HL-60 (cell line): Measurements from ENCODE around the gene PIK3IP1.
"Not testable (repeated sequence)": the region's sequence is repeated elsewhere in the genome, so short reads cannot be mapped to it uniquely, and the experiment has no call there.

Source experiments
- DNase-seq, 2 experiments: peaks; one replicate each; pipeline ENCODE4 v3.0.0-alpha.2; 2010 to 2020; ENCODE audit warnings: low read depth in 1 of 2, low spot score in 1 of 2
- H3K27ac ChIP-seq: fragments of 250-450 bp; sonication (Bioruptor Pico); replicated peaks from 2 replicates; pipeline ENCODE4 v1.5.1; 2020; ENCODE audit warnings: mild to moderate bottlenecking, moderate library complexity
- H3K27me3 ChIP-seq: fragments of 250-450 bp; sonication (Bioruptor Pico); 2 replicates; pipeline ENCODE4 v1.5.1; 2021; ENCODE audit warnings: mild to moderate bottlenecking, moderate library complexity; ENCODE audit not compliant: insufficient read depth, poor library complexity, severe bottlenecking
- H3K4me3 ChIP-seq: replicated peaks from 2 replicates; pipeline ENCODE4 v1.5.1; 2011; ENCODE audit warnings: mild to moderate bottlenecking, control low read depth, low read length; ENCODE audit not compliant: insufficient read depth
- GABPA ChIP-seq: IDR thresholded peaks from 2 replicates; pipeline ENCODE4 v1.6.1; 2012; ENCODE audit warnings: low read depth
- POLR2AphosphoS5 ChIP-seq: IDR thresholded peaks from 2 replicates; pipeline ENCODE4 v1.6.1; 2012; ENCODE audit warnings: low read depth
- REST ChIP-seq: IDR thresholded peaks from 2 replicates; pipeline ENCODE4 v1.6.1; 2012; ENCODE audit warnings: low read depth; ENCODE audit not compliant: insufficient replicate concordance
- SPI1 ChIP-seq: IDR thresholded peaks from 2 replicates; pipeline ENCODE4 v1.6.1; 2012; ENCODE audit warnings: low read depth, mild to moderate bottlenecking, borderline replicate concordance
- TF ChIP-seq, protein P1 (sequence below): IDR thresholded peaks from one replicate; pipeline ENCODE4 v1.5.1; 2011; ENCODE audit warnings: low read length, control low read depth, inconsistent platforms; ENCODE audit not compliant: insufficient read depth

Gene PIK3IP1

DNA sequence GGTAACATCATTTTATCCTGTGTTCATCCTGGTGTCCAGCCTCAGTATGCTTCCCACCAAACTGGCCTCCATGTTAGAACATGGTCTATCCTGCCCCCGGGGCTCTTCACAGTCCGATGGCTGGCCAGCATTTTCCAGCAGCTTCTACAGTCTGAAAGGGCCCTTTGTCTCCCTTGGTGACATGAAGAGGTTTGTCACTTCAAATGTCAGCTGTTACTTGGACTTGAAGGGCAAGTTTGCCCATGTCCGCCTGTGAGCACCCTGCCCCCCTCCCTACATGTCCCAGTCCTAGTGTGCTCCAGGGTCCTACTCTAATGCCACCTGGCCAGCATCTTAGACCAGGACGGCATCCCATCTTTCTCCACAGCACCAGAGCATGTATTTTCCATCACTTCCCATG, 29.1 kb upstream of the PIK3IP1 start:
- H3K27me3 ChIP-seq = no peaks in the 10 kb centered on the region
- no peak overlapping the region for H3K4me3 ChIP-seq
- no peak overlapping the region for H3K27ac ChIP-seq
- TF ChIP-seq POLR2AphosphoS5 = no peak
- TF ChIP-seq SPI1 = no peak
- no peak for TF ChIP-seq GABPA
- TF ChIP-seq, protein P1, sequence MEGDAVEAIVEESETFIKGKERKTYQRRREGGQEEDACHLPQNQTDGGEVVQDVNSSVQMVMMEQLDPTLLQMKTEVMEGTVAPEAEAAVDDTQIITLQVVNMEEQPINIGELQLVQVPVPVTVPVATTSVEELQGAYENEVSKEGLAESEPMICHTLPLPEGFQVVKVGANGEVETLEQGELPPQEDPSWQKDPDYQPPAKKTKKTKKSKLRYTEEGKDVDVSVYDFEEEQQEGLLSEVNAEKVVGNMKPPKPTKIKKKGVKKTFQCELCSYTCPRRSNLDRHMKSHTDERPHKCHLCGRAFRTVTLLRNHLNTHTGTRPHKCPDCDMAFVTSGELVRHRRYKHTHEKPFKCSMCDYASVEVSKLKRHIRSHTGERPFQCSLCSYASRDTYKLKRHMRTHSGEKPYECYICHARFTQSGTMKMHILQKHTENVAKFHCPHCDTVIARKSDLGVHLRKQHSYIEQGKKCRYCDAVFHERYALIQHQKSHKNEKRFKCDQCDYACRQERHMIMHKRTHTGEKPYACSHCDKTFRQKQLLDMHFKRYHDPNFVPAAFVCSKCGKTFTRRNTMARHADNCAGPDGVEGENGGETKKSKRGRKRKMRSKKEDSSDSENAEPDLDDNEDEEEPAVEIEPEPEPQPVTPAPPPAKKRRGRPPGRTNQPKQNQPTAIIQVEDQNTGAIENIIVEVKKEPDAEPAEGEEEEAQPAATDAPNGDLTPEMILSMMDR = no peak
- no peak for TF ChIP-seq REST
- DNase-seq = no peak

DNA sequence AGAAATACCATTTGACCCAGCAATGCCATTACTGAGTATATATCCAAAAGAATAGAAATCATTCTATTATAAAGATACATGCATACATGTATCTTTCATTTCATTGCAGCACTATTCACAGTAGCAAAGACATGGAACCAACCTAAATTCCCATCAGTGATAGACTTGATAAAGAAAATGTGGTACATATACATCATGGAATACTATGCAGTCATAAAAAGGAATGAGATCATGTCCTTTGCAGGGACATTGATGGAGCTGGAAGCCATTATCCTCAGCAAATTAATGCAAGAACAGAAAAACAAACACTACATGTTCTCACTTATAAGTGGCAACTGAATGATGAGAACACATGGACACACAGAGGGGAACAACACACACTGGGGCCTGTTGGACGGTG, 21.9 kb upstream of the PIK3IP1 start:
- not testable (repeated sequence) for H3K27ac ChIP-seq

DNA sequence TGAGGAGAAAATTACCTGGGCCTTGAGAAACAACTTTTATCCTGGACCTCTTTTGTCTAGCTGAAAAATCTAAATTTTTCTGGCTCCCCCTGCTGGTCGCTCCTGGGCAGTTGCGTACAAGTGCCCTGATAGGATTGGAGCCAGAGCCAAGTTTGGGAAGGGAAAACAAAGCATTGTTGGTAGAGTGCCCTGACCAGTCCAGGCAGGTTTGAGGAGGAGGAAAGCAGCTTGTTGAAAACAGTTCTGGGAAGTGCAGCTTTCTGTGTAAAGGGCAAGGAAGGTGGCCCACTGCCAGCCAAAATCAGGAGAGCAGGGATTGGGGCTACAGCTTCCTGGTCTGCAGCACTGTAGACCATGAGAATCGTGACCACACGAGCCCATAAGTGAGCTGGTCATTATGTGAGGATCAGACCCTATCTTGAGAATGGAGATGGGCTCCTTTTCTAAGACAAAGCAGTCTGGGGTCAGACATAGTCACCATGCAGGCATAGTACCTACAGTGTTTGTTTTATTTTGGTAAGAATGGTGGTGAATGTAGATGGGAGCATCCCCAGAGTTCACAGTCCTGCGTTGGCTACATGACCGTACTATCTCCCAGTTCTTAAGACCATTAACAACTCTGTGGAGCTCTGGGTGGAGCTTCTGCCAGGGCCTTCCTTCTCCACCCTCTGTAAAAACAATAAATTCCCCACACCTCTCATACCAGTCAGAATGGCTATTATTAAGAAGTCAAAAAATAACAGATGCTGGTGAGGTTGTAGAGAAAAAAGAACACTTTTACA, 21.3 kb upstream of the PIK3IP1 start:
- peak in 1 of 2 experiments; percentile 45 for DNase-seq
- Histone ChIP-seq H3K4me3 (no peak overlapping the region), H3K27me3 (no peaks in the 10 kb centered on the region), H3K27ac (no peak overlapping the region)
- TF ChIP-seq, protein P1 = peak; percentile 83
- no peak for TF ChIP-seq GABPA

More for the DNA sequence above, 21.9 kb upstream of the PIK3IP1 start:
- H3K4me3 ChIP-seq, DNase-seq, H3K27me3 ChIP-seq: not testable (repeated sequence)

GRCh38 chr22:31308181-31308580, 15.9 kb upstream of the PIK3IP1 start:
- Histone ChIP-seq H3K27ac (no peak overlapping the region), H3K27me3 (no peaks in the 10 kb centered on the region), H3K4me3 (no peak overlapping the region)
- no peak for DNase-seq
- TF ChIP-seq SPI1 (no peak), GABPA (no peak), POLR2AphosphoS5 (no peak), REST (no peak)
- TF ChIP-seq, protein P1 = no peak
